Measurements from ENCODE around the gene ALK. TPM values are rescaled to one million over a fixed set of nuclear protein-coding genes. Genes with fewer than 3 reads are reported as not detected.

Gene ALK
- total and polyA plus RNA-seq, 10 of the 15 experiments (the other 5 are each of a cell fraction or from before 2014, with no cell fraction given): 0.11 TPM; not detected in 9

GRCh38 chr2:29611850-29612249 lies 309.5 kb downstream of the ALK start (continued):
- TF ChIP-seq ZBTB40 (IDR thresholded peaks at IDR 0.05; ENCODE audit: borderline replicate concordance): no peak
- TF ChIP-seq SMAD5 (IDR thresholded peaks at IDR 0.05; ENCODE audit: low read depth): no peak
- no peak for TF ChIP-seq IRF5 (IDR thresholded peaks at IDR 0.05; ENCODE audit: borderline replicate concordance)
- no peak for TF ChIP-seq BACH1 (IDR thresholded peaks at IDR 0.05; ENCODE audit: borderline replicate concordance)
- TF ChIP-seq CHD1 (IDR thresholded peaks at IDR 0.05; ENCODE audit: low read depth, low read length): no peak
- TF ChIP-seq TCF7 (IDR thresholded peaks at IDR 0.05; ENCODE audit: borderline replicate concordance): no peak
- TF ChIP-seq TCF3 (IDR thresholded peaks at IDR 0.05; ENCODE audit: borderline replicate concordance, insufficient read depth, low read depth, low read length): no peak
- no peak for TF ChIP-seq ZNF384 (IDR thresholded peaks at IDR 0.05; ENCODE audit: borderline replicate concordance, low read depth, low read length)
- no peak for TF ChIP-seq HDAC6 (IDR thresholded peaks at IDR 0.05; ENCODE audit: unreplicated experiment)
- TF ChIP-seq KAT2A (conservative IDR thresholded peaks at IDR 0.05; ENCODE audit: control insufficient read depth, low read depth, low read length): no peak
- TF ChIP-seq NR2F1 (conservative IDR thresholded peaks at IDR 0.05): no peak

Measured in GM12878 (cell line).